K562 (cell line): Measurements from ENCODE around the gene RACGAP1. TPM values are rescaled to one million over a fixed set of nuclear protein-coding genes. Genes with fewer than 3 reads are reported as not detected.

Source experiments
- ATAC-seq: fragments of 200-7000 bp; cut with Tn5 transposase; 3 replicates; pipeline ENCODE4 v1.9.1; 2020; ENCODE audit warnings: moderate library complexity
- BruUV-seq: library from RNA; stranded (reverse); fragments of 400-500 nt; replicated peaks from 2 replicates; lab custom pipeline; 2021; lab: Mats Ljungman, UMichigan
- CTCF ChIA-PET: fragments of 300-600 bp; formaldehyde crosslinking; extraction: SDS; loops from one replicate; lab custom pipeline; 2021; ENCODE audit warnings: low intra/inter-chr PET ratio; lab: Yijun Ruan, JAX
- POLR2A ChIA-PET: fragments of 300-600, 350-650 bp; sonication (Branson Sonifier 250); formaldehyde crosslinking; extraction: SDS; loops from one replicate; lab custom pipeline; 2021; ENCODE audit warnings: antibody characterized with exemption, inconsistent platforms; lab: Yijun Ruan, JAX
- DNase-seq, 4 experiments: peaks; one replicate each; pipeline versions ENCODE4 v3.0.0 to v3.0.0-alpha.2; 2011 to 2018; ENCODE audit warnings: low spot score in 3 of 4, mixed read lengths in 3 of 4; ENCODE audit errors: extremely low read depth in 1 of 4
- FAIRE-seq: peaks from 2 replicates; lab custom pipeline; 2011; peaks lifted over from hg19 to GRCh38; lab: Jason Lieb, UNC
- H2AFZ ChIP-seq: 2 replicates; pipeline ENCODE4 v1.6.0; 2011; ENCODE audit warnings: low read depth, low read length, control low read depth, inconsistent platforms
- H3K27ac ChIP-seq: fragments of 200-600 bp; 3 replicates; pipeline ENCODE4 v1.8.0; 2011; ENCODE audit warnings: low read depth, mild to moderate bottlenecking, control low read depth, inconsistent platforms, low read length, moderate library complexity, mixed read lengths; ENCODE audit errors: extremely low read depth
- H3K27me3 ChIP-seq, 2 experiments: fragments of 300-600 bp in 1 of 2; 2 replicates in 1 of 2; 3 replicates in 1 of 2; pipeline versions ENCODE4 v1.6.0 to v1.8.0; 2011; ENCODE audit warnings: inconsistent platforms in 2 of 2, low read length in 2 of 2, mild to moderate bottlenecking in 1 of 2, mixed read lengths in 1 of 2, moderate library complexity in 1 of 2; ENCODE audit not compliant: control insufficient read depth in 2 of 2, insufficient read depth in 2 of 2
- H3K36me3 ChIP-seq: fragments of 300-600 bp; 3 replicates; pipeline ENCODE4 v1.8.0; 2011; ENCODE audit warnings: mild to moderate bottlenecking, low read length, inconsistent platforms; ENCODE audit not compliant: control insufficient read depth, insufficient read depth
- H3K4me1 ChIP-seq, 2 experiments: fragments of 200-600 bp in 1 of 2; replicated peaks in 1 of 2; 2 replicates in 1 of 2; 3 replicates in 1 of 2; pipeline versions ENCODE4 v1.5.1 to v1.8.0; 2011; ENCODE audit warnings: inconsistent platforms in 2 of 2, low read length in 2 of 2, mild to moderate bottlenecking in 1 of 2, mixed read lengths in 1 of 2, moderate library complexity in 1 of 2; ENCODE audit not compliant: control insufficient read depth in 2 of 2, insufficient read depth in 2 of 2
- H3K4me2 ChIP-seq: 2 replicates; pipeline ENCODE4 v1.6.1; 2011; ENCODE audit warnings: low read length, control low read depth, inconsistent platforms, mixed read lengths; ENCODE audit not compliant: insufficient read depth
- H3K4me3 ChIP-seq: fragments of 200-600 bp; sonication (generic), shearing (Covaris generic); 2 replicates; pipeline ENCODE4 v1.5.1; 2016; ENCODE audit warnings: control low read depth, inconsistent platforms
- H3K79me2 ChIP-seq: fragments of 200-600 bp; 3 replicates; pipeline ENCODE4 v1.8.0; 2011; ENCODE audit warnings: low read length, inconsistent platforms; ENCODE audit not compliant: control insufficient read depth, insufficient read depth
- H3K9ac ChIP-seq, 2 experiments: 2 replicates each; pipeline versions ENCODE4 v1.6.0 to v1.6.1; 2011; ENCODE audit warnings: low read depth in 2 of 2, low read length in 2 of 2, control low read depth in 1 of 2, inconsistent platforms in 1 of 2, mild to moderate bottlenecking in 1 of 2, mixed read lengths in 1 of 2; ENCODE audit not compliant: insufficient read depth in 1 of 2
- H3K9me1 ChIP-seq: one replicate; pipeline ENCODE4 v1.6.0; 2011; ENCODE audit warnings: inconsistent platforms, mild to moderate bottlenecking, low read length, moderate library complexity; ENCODE audit not compliant: control insufficient read depth, insufficient read depth
- H3K9me3 ChIP-seq: replicated peaks from 2 replicates; pipeline ENCODE4 v1.5.1; 2011; ENCODE audit warnings: low read depth, low read length, inconsistent platforms; ENCODE audit not compliant: control insufficient read depth, insufficient read depth
- H4K20me1 ChIP-seq: replicated peaks from 2 replicates; pipeline ENCODE4 v1.6.1; 2011; ENCODE audit warnings: low read length, inconsistent platforms, mixed read lengths; ENCODE audit not compliant: control insufficient read depth, insufficient read depth
- CBFA2T2 ChIP-seq: fragments of 450-650 bp; conservative IDR thresholded peaks from 2 replicates; pipeline ENCODE4 v1.6.1; 2017; ENCODE audit warnings: mild to moderate bottlenecking
- ERF ChIP-seq: fragments of 450-650 bp; formaldehyde crosslinking; IDR thresholded peaks from 2 replicates; pipeline ENCODE4 v1.4.0; 2020; ENCODE audit warnings: mild to moderate bottlenecking, mixed read lengths
- EWSR1 ChIP-seq: fragments of 450-650 bp; IDR thresholded peaks from 2 replicates; pipeline ENCODE4 v1.6.1; 2018; ENCODE audit warnings: borderline replicate concordance, mild to moderate bottlenecking, low read depth, moderate library complexity; ENCODE audit not compliant: partially characterized antibody
- MYBL2 ChIP-seq, 2 experiments: fragments of 450-650 bp in 1 of 2; sonication (generic) in 1 of 2; formaldehyde crosslinking in 1 of 2; IDR thresholded peaks; 2 replicates each; pipeline versions ENCODE4 v1.6.1 to v1.8.1; 2017 to 2022; ENCODE audit warnings: borderline replicate concordance in 1 of 2, inconsistent platforms in 1 of 2, low read depth in 1 of 2, mild to moderate bottlenecking in 1 of 2, missing genetic modification reagents in 1 of 2, moderate library complexity in 1 of 2
- NBN ChIP-seq: fragments of 450-650 bp; IDR thresholded peaks from 2 replicates; pipeline ENCODE4 v1.6.1; 2016; ENCODE audit warnings: low read depth, mild to moderate bottlenecking
- NRF1 ChIP-seq, 2 experiments: fragments of 450-650 bp; IDR thresholded peaks in 1 of 2; conservative IDR thresholded peaks in 1 of 2; 2 replicates each; pipeline ENCODE4 v1.6.1; 2014; ENCODE audit warnings: mild to moderate bottlenecking in 2 of 2
- SRF ChIP-seq, 2 experiments: fragments of 250-450, 450-650 bp in 1 of 2; sonication (Bioruptor Pico) in 1 of 2; sonication (generic) in 1 of 2; formaldehyde crosslinking; IDR thresholded peaks; 2 replicates each; pipeline versions ENCODE4 v1.5.0 to v1.5.1; 2020 to 2022; ENCODE audit warnings: mild to moderate bottlenecking in 1 of 2, missing genetic modification reagents in 1 of 2
- STAT5A ChIP-seq: IDR thresholded peaks from 2 replicates; pipeline ENCODE4 v1.6.1; 2012; ENCODE audit warnings: low read length, inconsistent platforms, borderline replicate concordance
- TEAD1 ChIP-seq, 2 experiments: fragments of 450-650 bp in 1 of 2; sonication (generic) in 1 of 2; formaldehyde crosslinking; IDR thresholded peaks; 2 replicates each; pipeline versions ENCODE4 v1.4.0 to v1.8.0; 2020 to 2022; ENCODE audit warnings: mild to moderate bottlenecking in 2 of 2, missing genetic modification reagents in 1 of 2
- ZNF232 ChIP-seq: sonication (generic); formaldehyde crosslinking; IDR thresholded peaks from 2 replicates; pipeline ENCODE4 v1.8.0; 2022; ENCODE audit warnings: mild to moderate bottlenecking, missing genetic modification reagents
- ZNF274 ChIP-seq: IDR thresholded peaks from 2 replicates; pipeline ENCODE4 v1.6.1; 2011; ENCODE audit warnings: low read depth, mild to moderate bottlenecking, low read length, moderate library complexity, borderline replicate concordance
- ZZZ3 ChIP-seq: fragments of 450-650 bp; IDR thresholded peaks from 2 replicates; pipeline ENCODE4 v1.6.1; 2016; ENCODE audit warnings: antibody characterized with exemption, mild to moderate bottlenecking, moderate library complexity
- WGBS: fragments of 100-300 bp; shearing (Covaris generic); methylation state at CpG from one replicate; pipeline ENCODE4 v1.1.6; 2016; ENCODE audit warnings: low coverage, mixed read lengths; ENCODE audit not compliant: insufficient coverage; ENCODE audit errors: missing lambda C conversion rate; 5-methylcytosine and 5-hydroxymethylcytosine counted together
- in situ Hi-C: fragments of 300-500 bp; cut with MboI; formaldehyde crosslinking; loops from 4 replicates; pipeline ENCODE4 v1.15.0; 2018; ENCODE audit warnings: inconsistent platforms, mixed read lengths
- intact Hi-C: fragments of 100-400 bp; cut with micrococcal nuclease; formaldehyde crosslinking; loops from 2 replicates; pipeline ENCODE4 v1.14.2; 2022
- polyA plus RNA-seq, 8 experiments: library from polyadenylated mRNA; depleted of rRNA in 4 of 8; stranded (reverse) in 5 of 8; unstranded in 3 of 8; fragments of >200 nt; fragmentation: Nextera tagmentation in 2 of 8; fragmentation: Illumina TruSeq in 1 of 8; extraction: Ambion mirVana in 2 of 8; extraction: Trizol in 1 of 8; gene quantifications; 2 replicates each; pipeline versions ENCODE4 v1.2.1 to v1.2.3, GENCODE V29; 2011 to 2014; ENCODE audit warnings: inconsistent platforms in 1 of 8, missing spikeins in 1 of 8
- total RNA-seq, 7 experiments: library from RNA; depleted of rRNA in 6 of 7; stranded (reverse); fragments of >200 nt in 6 of 7; fragmentation: Illumina TruSeq in 2 of 7; extraction: Trizol in 2 of 7; gene quantifications; 2 replicates each; pipeline versions ENCODE4 v1.2.1 to v1.2.3, GENCODE V29; 2011 to 2021; ENCODE audit warnings: low replicate concordance in 1 of 7
- TF ChIP-seq, protein P1 (sequence below): fragments of 450-650 bp; IDR thresholded peaks from 2 replicates; pipeline ENCODE4 v1.6.1; 2016; ENCODE audit warnings: missing biosample characterization, missing genetic modification characterization
- TF ChIP-seq, protein P2 (sequence below): sonication (generic); formaldehyde crosslinking; IDR thresholded peaks from 2 replicates; pipeline ENCODE4 v1.8.0; 2022; ENCODE audit warnings: mild to moderate bottlenecking, missing genetic modification reagents

Gene RACGAP1
- total and polyA plus RNA-seq, 9 of the 15 experiments (the other 6 are each of a cell fraction or from before 2014, with no cell fraction given), result 56.4 to 92.9 (median 71.8) TPM

DNA sequence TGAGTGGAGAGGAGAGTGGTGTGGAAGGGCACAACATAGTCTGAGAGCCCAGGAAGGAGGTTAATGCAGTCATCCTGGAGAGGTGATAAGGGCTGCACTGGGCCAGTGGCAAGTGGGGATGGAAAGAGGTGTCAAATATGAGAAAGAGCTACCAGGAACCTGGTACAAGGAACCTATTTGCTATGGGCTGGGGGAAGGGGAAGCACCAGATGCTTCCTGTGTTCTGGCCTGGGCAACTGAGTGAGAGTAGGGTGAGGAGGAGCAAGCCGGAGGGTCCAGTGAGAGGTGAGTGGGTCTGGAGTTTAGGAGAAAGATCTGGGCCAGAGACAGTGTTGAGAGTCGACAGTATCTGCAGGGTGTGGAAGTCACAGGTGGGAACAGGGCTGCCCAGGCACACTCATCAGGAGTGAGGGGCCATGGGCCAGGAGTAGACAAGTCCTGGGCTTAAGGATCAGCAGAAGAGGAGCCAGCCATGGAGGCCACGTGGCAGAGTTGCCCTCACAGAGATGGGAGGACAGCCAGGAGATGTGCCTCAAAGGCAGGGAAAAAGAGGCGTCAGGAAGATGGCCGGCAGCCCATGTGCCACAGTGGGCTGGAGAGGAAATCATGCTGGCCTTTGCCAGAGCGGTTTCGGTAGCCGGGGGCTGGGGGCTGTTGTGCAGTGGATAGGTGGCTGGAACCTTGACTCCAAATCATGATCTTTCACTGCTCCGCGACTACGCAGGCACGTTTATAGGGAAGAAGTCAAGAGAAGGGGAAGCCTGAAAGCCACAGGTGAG is 55.5 kb downstream of the RACGAP1 start (continued):
- TF ChIP-seq, protein P1, sequence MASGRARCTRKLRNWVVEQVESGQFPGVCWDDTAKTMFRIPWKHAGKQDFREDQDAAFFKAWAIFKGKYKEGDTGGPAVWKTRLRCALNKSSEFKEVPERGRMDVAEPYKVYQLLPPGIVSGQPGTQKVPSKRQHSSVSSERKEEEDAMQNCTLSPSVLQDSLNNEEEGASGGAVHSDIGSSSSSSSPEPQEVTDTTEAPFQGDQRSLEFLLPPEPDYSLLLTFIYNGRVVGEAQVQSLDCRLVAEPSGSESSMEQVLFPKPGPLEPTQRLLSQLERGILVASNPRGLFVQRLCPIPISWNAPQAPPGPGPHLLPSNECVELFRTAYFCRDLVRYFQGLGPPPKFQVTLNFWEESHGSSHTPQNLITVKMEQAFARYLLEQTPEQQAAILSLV, result no peak
- TF ChIP-seq ERF, result no peak
- no peak for TF ChIP-seq TEAD1 (CRISPR knock-in tag; IDR thresholded peaks at IDR 0.05)

DNA sequence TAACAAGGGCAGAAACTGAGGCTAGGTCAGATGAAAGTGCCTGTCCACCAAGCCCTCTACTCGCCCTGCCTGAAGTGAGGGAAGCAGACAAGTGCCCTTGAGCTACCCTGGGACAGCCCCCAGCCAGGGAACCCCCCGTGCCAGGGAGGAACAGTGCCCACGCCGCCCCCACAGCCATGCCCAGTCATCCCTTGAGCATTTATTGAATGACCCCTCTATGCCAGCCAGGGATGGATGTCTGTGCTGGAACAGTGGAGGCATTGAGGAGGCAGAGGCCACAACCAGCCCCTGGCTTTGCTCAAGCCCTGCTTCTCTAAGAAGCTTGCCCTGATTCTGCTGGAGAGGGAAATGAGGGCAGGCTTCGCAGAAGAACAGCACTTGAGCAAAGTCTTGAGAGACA is 56.3 kb downstream of the RACGAP1 start:
- no peak overlapping the region for H2AFZ ChIP-seq
- POLR2A ChIA-PET, result interaction anchor here (0.6 to 1.7 kb wide), 7 partner anchors 13 to 227 kb away, joined by 3 to 6 read pairs (median 3); no protein-coding TSS in a partner anchor
- TF ChIP-seq SRF (CRISPR knock-in tag; IDR thresholded peaks at IDR 0.05), result no peak
- no peak for TF ChIP-seq CBFA2T2
- no peak for TF ChIP-seq STAT5A
- no peak for TF ChIP-seq MYBL2 (IDR thresholded peaks at IDR 0.05; ENCODE audit: low read depth)
- no peak for TF ChIP-seq MYBL2 (CRISPR knock-in tag; IDR thresholded peaks at IDR 0.05; ENCODE audit: borderline replicate concordance)
- no peak for TF ChIP-seq NRF1 (conservative IDR thresholded peaks at IDR 0.05 in 1 of 2, IDR thresholded peaks at IDR 0.05 in 1 of 2)
- no peak for TF ChIP-seq ZZZ3
- TF ChIP-seq EWSR1, result no peak
- TF ChIP-seq, protein P1, result no peak
- no peak for TF ChIP-seq ZNF274
- TF ChIP-seq ZNF232 (CRISPR knock-in tag), result no peak
- TF ChIP-seq NBN, result no peak
- TF ChIP-seq, protein P2, sequence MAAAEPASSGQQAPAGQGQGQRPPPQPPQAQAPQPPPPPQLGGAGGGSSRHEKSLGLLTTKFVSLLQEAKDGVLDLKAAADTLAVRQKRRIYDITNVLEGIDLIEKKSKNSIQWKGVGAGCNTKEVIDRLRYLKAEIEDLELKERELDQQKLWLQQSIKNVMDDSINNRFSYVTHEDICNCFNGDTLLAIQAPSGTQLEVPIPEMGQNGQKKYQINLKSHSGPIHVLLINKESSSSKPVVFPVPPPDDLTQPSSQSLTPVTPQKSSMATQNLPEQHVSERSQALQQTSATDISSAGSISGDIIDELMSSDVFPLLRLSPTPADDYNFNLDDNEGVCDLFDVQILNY (CRISPR knock-in tag), result no peak
- TF ChIP-seq, all 486 proteins: peak for 0
- ATAC-seq (no peak), DNase-seq (no peak), FAIRE-seq (no peak)
- H3K4me1 ChIP-seq, result peaks cover 12 to 38% of the 10 kb centered on the region in 2 experiments; a peak in 4 of 5 replicates
- no peaks in the 10 kb centered on the region for H3K9me3 ChIP-seq
- H3K4me2 ChIP-seq, result no peak overlapping the region
- no peaks in the 10 kb centered on the region for H3K36me3 ChIP-seq
- no TSS peak for BruUV-seq
- H3K27me3 ChIP-seq, result peaks cover 28 to 77% of the 10 kb centered on the region in 2 experiments; a peak in 4 of 5 replicates
- no peaks in the 10 kb centered on the region for H3K9me1 ChIP-seq
- no peak overlapping the region for H3K27ac ChIP-seq
- intact Hi-C loops, result no loop called here
- H4K20me1 ChIP-seq, result peaks cover 17% of the 10 kb centered on the region; the same call in 1 of the 2 replicates
- CTCF ChIA-PET, result interaction anchor here (0.5 to 5.4 kb wide), 4 partner anchors 16 to 101 kb away, joined by 3 to 43 read pairs (median 18); no protein-coding TSS in a partner anchor
- WGBS, result 25% methylated on average over 4 of the region's 5 CpGs
- H3K79me2 ChIP-seq, result no peaks in the 10 kb centered on the region
- H3K4me3 ChIP-seq, result no peak overlapping the region
- in situ Hi-C loops, result loop anchor here (5.0 kb wide), 1 partner anchor 198 kb away; the partner anchor contains the start of gene CERS5
- no peak overlapping the region for H3K9ac ChIP-seq
